CD4-positive, alpha-beta T cell treated with Interleukin-6 at 100 ng/mL for 8 hours (primary cell): ENCODE measurements around the gene CD63.

Experiments used
- DNase-seq: peaks from one replicate; pipeline ENCODE4 v3.0.0-alpha.2; 2020; ENCODE audit warnings: mixed read lengths, low spot score

The CD63 gene

DNA sequence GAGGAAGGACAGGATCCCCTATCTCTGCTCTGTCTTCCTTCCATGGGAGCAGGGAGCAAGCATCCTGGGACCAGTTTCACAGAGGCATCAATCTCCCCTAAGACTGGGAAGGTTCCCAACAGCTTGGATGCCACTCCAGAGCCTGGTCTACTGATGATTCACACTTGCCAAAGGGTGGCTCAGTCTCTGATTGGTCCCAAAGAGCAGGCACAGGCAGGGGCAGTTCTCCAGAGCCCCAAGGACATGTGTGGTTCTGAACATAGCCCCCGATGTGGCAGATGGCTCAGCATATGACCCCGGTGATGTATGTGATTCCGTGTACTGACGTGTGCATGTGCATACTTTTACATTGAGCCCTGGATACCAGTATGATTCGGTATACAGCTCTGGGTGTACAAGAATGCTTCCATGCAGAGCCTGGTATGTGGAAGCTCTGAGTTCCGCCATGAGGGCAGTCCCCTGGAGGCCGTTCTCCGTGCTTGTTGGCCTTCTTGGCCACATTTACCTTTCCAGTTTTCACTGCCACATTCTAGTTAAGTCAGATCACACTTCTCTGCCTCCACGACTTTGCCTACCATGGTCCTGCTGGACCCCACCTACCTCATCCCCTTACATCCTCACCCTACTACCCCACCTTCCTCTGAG, 42.3 kb downstream of the CD63 start:
- DNase-seq = no peak

DNA sequence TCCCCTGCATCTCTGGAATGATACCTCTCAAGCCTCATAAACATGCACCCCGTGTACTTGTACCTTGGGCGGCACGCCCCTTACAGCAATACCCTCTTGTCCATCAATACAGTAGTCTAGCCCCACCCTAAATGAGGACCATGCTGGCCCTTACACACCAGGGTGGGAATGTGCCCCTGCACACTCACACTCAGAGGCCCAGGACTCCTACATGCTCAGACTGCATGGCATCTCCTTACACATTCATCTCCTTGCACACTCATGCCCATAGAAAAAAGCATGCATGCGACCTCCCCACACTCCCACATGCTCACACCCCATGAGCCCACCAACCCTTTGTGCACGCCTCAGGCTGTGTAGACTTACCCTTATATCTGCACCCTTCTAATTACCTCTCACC, 43.1 kb downstream of the CD63 start:
- no peak for DNase-seq

DNA sequence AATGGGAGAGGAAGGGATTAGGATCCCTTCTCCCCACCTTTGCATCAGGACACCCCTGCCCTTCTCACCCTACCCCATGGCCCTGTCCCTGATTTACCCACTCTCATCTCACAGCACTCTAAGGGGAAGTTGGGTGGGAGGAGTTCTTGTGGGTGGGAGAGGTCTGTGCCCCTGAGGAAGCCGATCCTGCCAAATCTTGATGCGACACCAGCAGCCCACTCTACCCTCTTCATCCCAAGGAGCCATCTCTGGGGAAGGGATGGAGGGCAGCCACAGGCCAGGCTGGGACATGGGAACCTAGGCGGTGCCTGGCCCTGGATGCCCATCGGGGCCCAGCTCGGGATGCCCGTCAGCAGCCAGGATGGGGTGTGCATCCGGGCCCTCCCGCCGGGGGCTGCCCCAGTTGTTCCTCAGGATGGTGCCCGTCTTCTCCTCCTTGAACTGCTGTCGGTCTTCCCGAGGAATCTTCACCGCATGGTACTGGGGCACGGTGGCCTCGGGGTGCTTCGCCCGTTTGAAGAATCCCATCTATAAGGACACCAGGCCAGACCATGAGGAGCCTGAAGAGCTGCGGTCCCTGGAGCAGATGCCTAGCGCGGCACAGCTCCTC, 43.9 kb downstream of the CD63 start:
- no peak for DNase-seq

DNA sequence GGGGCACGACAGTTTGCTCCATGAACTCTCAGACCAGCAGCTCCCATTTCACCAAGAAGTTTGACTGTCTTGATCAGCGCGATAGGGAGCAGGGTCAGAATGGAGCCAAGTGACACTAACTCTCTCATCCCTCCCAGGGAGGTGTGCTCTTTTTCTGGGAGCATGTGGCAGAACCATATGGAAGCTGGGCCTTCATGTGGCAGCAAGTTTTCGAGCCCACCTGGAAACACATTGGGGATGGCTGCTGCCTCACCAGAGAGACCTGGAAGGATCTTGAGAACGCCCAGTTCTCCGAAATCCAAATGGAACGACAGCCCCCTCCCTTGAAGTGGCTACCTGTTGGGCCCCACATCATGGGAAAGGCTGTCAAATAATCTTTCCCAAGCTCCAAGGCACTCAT, 45.1 kb downstream of the CD63 start:
- DNase-seq = no peak

DNA sequence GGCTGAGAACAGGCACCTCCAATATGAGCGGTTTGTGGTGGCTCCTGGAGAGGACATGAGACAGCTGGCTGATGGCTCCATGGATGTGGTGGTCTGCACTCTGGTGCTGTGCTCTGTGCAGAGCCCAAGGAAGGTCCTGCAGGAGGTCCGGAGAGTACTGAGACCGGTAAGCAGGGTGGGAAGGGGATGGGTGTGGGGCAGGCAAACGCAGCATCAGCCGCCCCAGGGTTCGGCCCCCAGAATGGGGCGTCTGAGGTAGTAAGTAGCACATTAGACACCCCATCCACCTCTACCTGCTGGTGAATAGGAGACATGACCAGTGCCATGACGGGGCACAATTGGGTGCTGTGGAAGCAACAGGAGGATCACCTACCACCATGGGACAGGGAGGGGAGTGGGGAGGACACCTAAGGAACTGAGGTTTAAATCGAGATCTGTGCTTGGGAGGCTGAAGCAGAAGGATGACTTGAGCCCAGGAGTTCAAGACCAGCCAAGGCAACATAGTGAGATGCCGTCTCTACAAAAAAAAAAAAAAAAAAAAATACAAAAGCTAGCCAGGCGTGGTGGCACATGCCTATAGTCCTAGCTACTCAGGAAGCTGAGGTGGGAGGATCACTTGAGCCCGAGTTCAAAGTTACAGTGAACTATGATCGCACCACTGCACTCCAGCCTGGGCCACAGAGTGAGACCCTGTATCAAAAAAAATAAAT, 46.6 kb downstream of the CD63 start:
- no peak for DNase-seq

DNA sequence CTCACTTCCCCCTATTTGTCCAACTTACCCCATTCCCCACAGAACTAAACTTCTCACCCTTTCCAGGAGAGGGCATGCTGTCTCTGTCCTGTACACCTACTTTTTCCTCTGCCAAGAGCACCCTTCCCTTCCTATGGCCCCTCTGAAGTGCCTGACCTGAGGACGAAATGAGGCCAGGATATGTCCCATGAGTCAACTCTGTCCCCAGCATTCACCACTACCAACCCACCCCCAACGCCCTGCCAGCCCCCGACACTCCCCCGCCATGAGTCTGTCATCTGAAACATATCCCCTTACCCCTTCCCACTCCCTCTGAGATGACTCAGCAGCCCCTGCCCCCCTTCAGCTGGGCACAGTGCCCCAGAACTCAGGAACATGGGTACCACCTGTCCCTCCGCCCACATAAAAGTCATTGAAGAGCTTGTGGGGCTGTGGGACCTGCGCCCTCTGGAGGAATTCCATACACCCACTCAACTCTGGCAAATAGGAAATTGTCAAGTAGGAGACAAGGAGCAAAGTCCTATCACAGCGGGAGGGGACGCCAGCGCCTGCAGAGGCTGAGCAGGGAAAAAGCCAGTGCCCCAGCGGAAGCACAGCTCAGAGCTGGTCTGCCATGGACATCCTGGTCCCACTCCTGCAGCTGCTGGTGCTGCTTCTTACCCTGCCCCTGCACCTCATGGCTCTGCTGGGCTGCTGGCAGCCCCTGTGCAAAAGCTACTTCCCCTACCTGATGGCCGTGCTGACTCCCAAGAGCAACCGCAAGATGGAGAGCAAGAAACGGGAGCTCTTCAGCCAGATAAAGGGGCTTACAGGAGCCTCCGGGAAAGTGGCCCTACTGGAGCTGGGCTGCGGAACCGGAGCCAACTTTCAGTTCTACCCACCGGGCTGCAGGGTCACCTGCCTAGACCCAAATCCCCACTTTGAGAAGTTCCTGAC, 47.4 kb downstream of the CD63 start:
- DNase-seq = no peak

DNA sequence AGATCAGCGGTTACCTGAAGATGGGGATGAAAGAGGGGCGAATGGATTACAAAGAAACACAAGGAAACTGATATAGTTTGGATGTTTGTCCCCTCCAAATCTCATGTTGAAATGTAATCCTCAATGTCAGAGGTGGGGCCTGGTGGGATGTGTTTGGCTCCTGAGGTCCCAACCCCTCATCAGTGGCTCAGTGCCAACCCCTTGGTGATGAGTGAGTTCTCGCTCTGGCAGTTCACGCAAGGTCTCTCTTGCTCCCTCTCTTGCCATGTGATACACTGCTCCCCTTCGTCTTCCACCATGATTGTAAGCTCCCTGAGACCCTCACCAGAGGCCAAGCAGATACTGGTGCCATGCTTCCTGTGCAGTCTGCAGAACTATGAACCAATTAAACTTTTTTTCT, 49.1 kb downstream of the CD63 start:
- DNase-seq = no peak

DNA sequence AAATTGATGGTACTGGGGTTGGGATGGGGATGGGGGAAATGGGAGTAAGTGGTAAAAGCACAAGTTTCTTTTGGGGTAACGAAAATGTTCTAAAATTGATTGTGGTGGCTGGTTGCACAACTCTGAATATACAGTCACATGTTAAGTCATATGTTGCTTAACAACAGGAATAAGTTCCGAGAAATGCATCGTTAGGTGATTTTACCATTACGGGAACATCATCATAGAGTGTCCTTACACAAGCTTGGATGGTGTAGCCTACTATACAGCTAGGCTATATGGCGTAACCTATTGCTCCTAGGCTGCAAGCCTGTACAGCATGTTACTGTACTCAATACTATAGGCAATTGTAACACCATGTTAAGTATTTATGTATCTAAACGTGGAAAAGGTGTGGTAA, 52.1 kb downstream of the CD63 start:
- DNase-seq = no peak

DNA sequence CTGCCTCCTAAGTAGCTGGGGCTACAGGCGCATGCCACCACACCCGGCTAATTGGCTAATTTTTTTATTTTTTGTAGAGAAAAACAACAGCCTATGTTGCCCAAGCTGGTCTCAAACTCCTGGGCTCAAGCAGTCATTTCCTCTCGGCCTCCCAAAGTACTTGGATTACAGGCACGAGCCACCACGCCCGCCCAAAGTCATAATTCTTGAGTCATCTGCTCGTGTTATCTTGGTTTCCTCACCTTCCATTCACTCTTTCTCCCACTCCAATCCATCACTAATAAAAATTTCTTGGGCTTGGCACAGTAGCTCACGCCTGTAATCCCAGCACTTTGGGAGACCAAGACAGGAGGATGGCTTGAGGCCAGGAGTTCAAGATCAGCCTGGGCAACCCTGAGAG, 53.1 kb downstream of the CD63 start:
- no peak for DNase-seq
